H1 (cell line): ENCODE data around the gene CPA2. TPM values are rescaled to one million over a fixed set of nuclear protein-coding genes. Genes with fewer than 3 reads are reported as not detected.

Source experiments
- CTCF ChIA-PET: fragments of 300-600 bp; sonication (Branson Sonifier 250); formaldehyde crosslinking; loops from one replicate; lab custom pipeline; 2021; ENCODE audit not compliant: partially characterized antibody; lab: Charles Lee
- POLR2A ChIA-PET: fragments of 300-600 bp; sonication (Branson Sonifier 250); formaldehyde crosslinking; loops from one replicate; lab custom pipeline; 2021; ENCODE audit warnings: inconsistent platforms; ENCODE audit not compliant: partially characterized antibody; lab: Charles Lee
- DNase-seq, 2 experiments: peaks; one replicate each; pipeline versions ENCODE4 v3.0.0 to v3.0.0-alpha.2; 2010 to 2022; ENCODE audit warnings: low spot score in 2 of 2, low read depth in 1 of 2, mixed read lengths in 1 of 2
- FAIRE-seq: peaks from 2 replicates; lab custom pipeline; 2011; peaks lifted over from hg19 to GRCh38; lab: Jason Lieb, UNC
- H2AFZ ChIP-seq: 2 replicates; pipeline ENCODE4 v1.8.1; 2012; ENCODE audit warnings: low read length, inconsistent platforms
- H2AK5ac ChIP-seq: 2 replicates; pipeline ENCODE4 v1.6.1; 2013; ENCODE audit warnings: low read depth, low read length
- H2BK120ac ChIP-seq: replicated peaks from 2 replicates; pipeline ENCODE3; 2013; ENCODE audit warnings: low read depth, low read length, inconsistent platforms
- H2BK12ac ChIP-seq: 2 replicates; pipeline ENCODE4 v1.6.1; 2013; ENCODE audit warnings: low read depth, low read length
- H2BK15ac ChIP-seq: 2 replicates; pipeline ENCODE4 v1.6.1; 2013; ENCODE audit warnings: low read length
- H2BK20ac ChIP-seq: 2 replicates; pipeline ENCODE4 v1.6.1; 2013; ENCODE audit warnings: low read length
- H2BK5ac ChIP-seq: 2 replicates; pipeline ENCODE4 v1.6.1; 2013; ENCODE audit warnings: low read depth, low read length
- H3K14ac ChIP-seq: 2 replicates; pipeline ENCODE4 v1.6.1; 2013; ENCODE audit warnings: inconsistent platforms; ENCODE audit not compliant: insufficient read length
- H3K18ac ChIP-seq: 2 replicates; pipeline ENCODE4 v1.6.1; 2013; ENCODE audit warnings: low read length; ENCODE audit errors: extremely low read depth
- H3K23ac ChIP-seq: 2 replicates; pipeline ENCODE4 v1.6.1; 2013; ENCODE audit warnings: inconsistent platforms; ENCODE audit not compliant: insufficient read length
- H3K23me2 ChIP-seq: 2 replicates; pipeline ENCODE4 v1.6.1; 2013; ENCODE audit warnings: low read depth, low read length
- H3K27ac ChIP-seq: 2 replicates; pipeline ENCODE4 v1.6.1; 2011; ENCODE audit warnings: low read depth, low read length, inconsistent platforms
- H3K27me3 ChIP-seq, 4 experiments: replicated peaks in 1 of 4; 1 replicate in 1 of 4; 2 replicates in 3 of 4; pipeline versions ENCODE4 v1.6.1 to v1.8.1; 2011 to 2013; ENCODE audit warnings: low read length in 3 of 4, mild to moderate bottlenecking in 3 of 4, inconsistent platforms in 2 of 4, mixed read lengths in 2 of 4, moderate library complexity in 1 of 4; ENCODE audit not compliant: control insufficient read depth in 3 of 4, insufficient read depth in 3 of 4; ENCODE audit errors: extremely low read depth in 1 of 4
- H3K36me3 ChIP-seq, 4 experiments: 2 replicates each; pipeline versions ENCODE4 v1.6.1 to v1.8.1; 2011 to 2013; ENCODE audit warnings: mild to moderate bottlenecking in 4 of 4, low read length in 3 of 4, moderate library complexity in 2 of 4, control low read depth in 1 of 4, inconsistent platforms in 1 of 4; ENCODE audit not compliant: insufficient read depth in 4 of 4, control insufficient read depth in 2 of 4
- H3K4ac ChIP-seq: replicated peaks from 2 replicates; pipeline ENCODE3; 2013; ENCODE audit warnings: low read length, low read depth, mixed read lengths, inconsistent platforms; ENCODE audit not compliant: insufficient read length
- H3K4me1 ChIP-seq, 4 experiments: replicated peaks in 1 of 4; 1 replicate in 1 of 4; 2 replicates in 3 of 4; pipeline versions ENCODE4 v1.6.1 to v1.8.1; 2011 to 2013; ENCODE audit warnings: low read length in 3 of 4, inconsistent platforms in 2 of 4, mixed read lengths in 1 of 4; ENCODE audit not compliant: insufficient read depth in 4 of 4, control insufficient read depth in 3 of 4
- H3K4me2 ChIP-seq, 2 experiments: 2 replicates each; pipeline versions ENCODE4 v1.6.1 to v1.8.1; 2011 to 2013; ENCODE audit warnings: low read depth in 2 of 2, low read length in 2 of 2, control low read depth in 1 of 2, inconsistent platforms in 1 of 2, mild to moderate bottlenecking in 1 of 2; ENCODE audit not compliant: insufficient read depth in 1 of 2
- H3K4me3 ChIP-seq, 4 experiments: fragments of 200-600, 300-600 bp in 1 of 4; sonication (generic), shearing (Covaris generic), sonication (Bioruptor Twin) in 1 of 4; 2 replicates each; pipeline versions ENCODE4 v1.5.1 to v1.8.1; 2011 to 2016; ENCODE audit warnings: low read length in 4 of 4, low read depth in 3 of 4, control low read depth in 2 of 4, inconsistent platforms in 2 of 4, mild to moderate bottlenecking in 2 of 4, mixed read lengths in 1 of 4, moderate library complexity in 1 of 4; ENCODE audit not compliant: insufficient read depth in 2 of 4; ENCODE audit errors: extremely low read depth in 1 of 4
- H3K56ac ChIP-seq: replicated peaks from 2 replicates; pipeline ENCODE3; 2013; ENCODE audit warnings: low read depth, mild to moderate bottlenecking, mixed read lengths, low read length, inconsistent platforms; ENCODE audit not compliant: insufficient read length
- H3K79me1 ChIP-seq: 2 replicates; pipeline ENCODE4 v1.6.1; 2013; ENCODE audit warnings: low read depth, low read length, control low read depth
- H3K79me2 ChIP-seq, 2 experiments: 2 replicates each; pipeline versions ENCODE4 v1.6.1 to v1.8.1; 2012 to 2013; ENCODE audit warnings: low read length in 2 of 2, mild to moderate bottlenecking in 2 of 2, inconsistent platforms in 1 of 2; ENCODE audit not compliant: insufficient read depth in 2 of 2, control insufficient read depth in 1 of 2
- H3K9ac ChIP-seq, 4 experiments: replicated peaks in 1 of 4; 1 replicate in 1 of 4; 2 replicates in 3 of 4; pipeline versions ENCODE4 v1.6.1 to v1.8.1; 2011 to 2013; ENCODE audit warnings: low read depth in 3 of 4, low read length in 3 of 4, control low read depth in 2 of 4, mild to moderate bottlenecking in 2 of 4, moderate library complexity in 2 of 4, inconsistent platforms in 1 of 4; ENCODE audit errors: extremely low read depth in 1 of 4
- H3K9me3 ChIP-seq, 2 experiments: 2 replicates each; pipeline versions ENCODE4 v1.6.1 to v1.8.1; 2012 to 2013; ENCODE audit warnings: mild to moderate bottlenecking in 2 of 2, moderate library complexity in 2 of 2, control low read depth in 1 of 2, inconsistent platforms in 1 of 2, low read depth in 1 of 2, low read length in 1 of 2, mixed read lengths in 1 of 2; ENCODE audit not compliant: insufficient read depth in 2 of 2
- H4K20me1 ChIP-seq, 2 experiments: replicated peaks in 1 of 2; 2 replicates each; pipeline versions ENCODE3 to v1.8.1; 2011 to 2013; ENCODE audit warnings: inconsistent platforms in 2 of 2, low read length in 2 of 2, mild to moderate bottlenecking in 1 of 2; ENCODE audit not compliant: insufficient read depth in 2 of 2, control insufficient read depth in 1 of 2
- H4K5ac ChIP-seq: 2 replicates; pipeline ENCODE4 v1.6.1; 2013; ENCODE audit warnings: low read length, low read depth, mixed read lengths, inconsistent platforms; ENCODE audit not compliant: insufficient read length
- H4K8ac ChIP-seq: 2 replicates; pipeline ENCODE4 v1.8.0; 2013; ENCODE audit warnings: mild to moderate bottlenecking, moderate library complexity, low read length, inconsistent platforms; ENCODE audit not compliant: insufficient read depth; ENCODE audit errors: extremely low read depth
- H4K91ac ChIP-seq: replicated peaks from 2 replicates; pipeline ENCODE3; 2013; ENCODE audit warnings: low read length, mixed read lengths, inconsistent platforms; ENCODE audit not compliant: insufficient read length
- EP300 ChIP-seq, 2 experiments: IDR thresholded peaks; 1 replicate in 1 of 2; 2 replicates in 1 of 2; pipeline ENCODE4 v1.6.1; 2011 to 2012; ENCODE audit warnings: low read depth in 2 of 2, low read length in 2 of 2, mild to moderate bottlenecking in 2 of 2, borderline replicate concordance in 1 of 2, inconsistent platforms in 1 of 2, moderate library complexity in 1 of 2
- KDM4A ChIP-seq: IDR thresholded peaks from one replicate; pipeline ENCODE4 v1.7.1; 2012; ENCODE audit warnings: low read depth, mild to moderate bottlenecking, moderate library complexity, low read length, inconsistent platforms; ENCODE audit not compliant: severe bottlenecking
- POLR2A ChIP-seq, 2 experiments: IDR thresholded peaks; 1 replicate in 1 of 2; 2 replicates in 1 of 2; pipeline ENCODE4 v1.6.1; 2011; ENCODE audit warnings: low read depth in 2 of 2, low read length in 2 of 2, mild to moderate bottlenecking in 2 of 2; ENCODE audit errors: control extremely low read depth in 1 of 2
- WGBS, 2 experiments: shearing (Covaris generic) in 1 of 2; methylation state at CpG; one replicate each; pipeline versions ENCODE4 v1.1.6 to v1.1.7; 2013 to 2015; ENCODE audit warnings: low lambda C conversion rate in 2 of 2, mixed read lengths in 2 of 2, inconsistent platforms in 1 of 2, low coverage in 1 of 2, missing lambda C conversion rate in 1 of 2; ENCODE audit not compliant: insufficient replicate concordance in 2 of 2, insufficient coverage in 1 of 2, insufficient read length in 1 of 2; ENCODE audit errors: extremely low coverage in 1 of 2, missing lambda C conversion rate in 1 of 2; 5-methylcytosine and 5-hydroxymethylcytosine counted together
- polyA plus RNA-seq, 7 experiments: library from polyadenylated mRNA; depleted of rRNA in 3 of 7; stranded (reverse) in 5 of 7; unstranded in 2 of 7; fragments of >200 nt in 5 of 7; fragments of 200-250 nt in 2 of 7; gene quantifications; 1 replicate in 5 of 7; 2 replicates in 1 of 7; 4 replicates in 1 of 7; pipeline versions ENCODE4 v1.2.1 to v1.2.3, GENCODE V29; 2011 to 2013; ENCODE audit warnings: missing spikeins in 2 of 7, mixed read lengths in 2 of 7
- total RNA-seq: library from RNA; stranded (reverse); fragmentation: NEBNext Ultra II Directional; extraction: Animal tissue kit (Norgen Biotek cat#: 25700); gene quantifications from 2 replicates; pipeline ENCODE4 v1.2.1, GENCODE V29; 2021

The CPA2 gene
- total and polyA plus RNA-seq, 2 of the 8 experiments (the other 6 are each of a cell fraction or from before 2014, with no cell fraction given), result 0.21 TPM; not detected in 1

DNA sequence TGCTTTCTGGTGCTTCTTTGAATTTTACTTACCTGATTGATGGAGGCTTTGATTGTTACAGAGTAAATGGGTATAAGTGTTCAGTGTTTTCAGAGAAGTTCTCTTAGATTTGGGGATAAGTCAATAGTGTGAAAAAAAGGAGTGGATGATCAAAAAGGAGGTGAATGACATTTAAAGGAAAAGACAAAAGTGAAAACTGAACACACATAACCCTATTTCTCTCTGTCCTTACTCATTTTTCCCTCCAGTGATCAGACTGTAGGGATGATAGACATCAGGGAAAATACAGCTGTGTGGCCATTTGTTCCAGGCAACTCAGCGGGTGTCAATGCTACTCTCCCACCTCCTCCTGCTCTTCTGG is 278 bp downstream of the CPA2 start:
- H4K8ac ChIP-seq, result no peak overlapping the region
- POLR2A ChIA-PET, result no interaction called here
- no peak overlapping the region for H2BK15ac ChIP-seq
- no peak overlapping the region for H2BK120ac ChIP-seq
- no peaks in the 10 kb centered on the region; the same call in 1 of the 2 replicates for H3K23me2 ChIP-seq
- H3K79me2 ChIP-seq, result no peaks in the 10 kb centered on the region
- TF ChIP-seq POLR2A (IDR thresholded peaks at IDR 0.05; ENCODE audit: control extremely low read depth in 1 of 2, low read depth in 2 of 2, low read length in 2 of 2) (no peak), EP300 (IDR thresholded peaks at IDR 0.05; ENCODE audit: borderline replicate concordance in 1 of 2, low read depth in 2 of 2, low read length in 2 of 2) (no peak), KDM4A (no peak)
- H3K4me1 ChIP-seq, result peaks cover 0 to 7% (median 3%) of the 10 kb centered on the region in 4 experiments; a peak in 4 of 7 replicates
- no peak overlapping the region for H2BK12ac ChIP-seq
- H3K36me3 ChIP-seq, result no peaks in the 10 kb centered on the region
- H3K4me3 ChIP-seq, result no peak overlapping the region
- no peaks in the 10 kb centered on the region for H3K9me3 ChIP-seq
- no peak overlapping the region for H3K27ac ChIP-seq
- H3K27me3 ChIP-seq, result no peaks in the 10 kb centered on the region
- FAIRE-seq (no peak), DNase-seq (no peak)
- H2BK5ac ChIP-seq, result no peak overlapping the region
- no peak overlapping the region for H2AFZ ChIP-seq
- H3K79me1 ChIP-seq, result no peaks in the 10 kb centered on the region
- no peak overlapping the region for H3K14ac ChIP-seq
- H3K56ac ChIP-seq, result no peak overlapping the region
- no peak overlapping the region for H2BK20ac ChIP-seq
- H3K9ac ChIP-seq, result no peak overlapping the region
- no peak overlapping the region for H3K23ac ChIP-seq
- H3K4me2 ChIP-seq, result no peak overlapping the region
- no peak overlapping the region for H3K4ac ChIP-seq
- no peaks in the 10 kb centered on the region for H4K20me1 ChIP-seq
- no peak overlapping the region for H4K5ac ChIP-seq
- H2AK5ac ChIP-seq, result no peak overlapping the region
- CTCF ChIA-PET, result interaction anchor here (0.6 kb wide), 1 partner anchor 16 kb away, joined by 4 read pairs; no protein-coding TSS in a partner anchor
- H3K18ac ChIP-seq, result no peak overlapping the region
- no peak overlapping the region for H4K91ac ChIP-seq
- 90% methylated on average over 1 of the region's 1 CpG; no CpG with 5 or more reads in 1 of the 2 experiments for WGBS, 2 experiments
